ENCODE results near the gene GJB2. TPM values are rescaled to one million over a fixed set of nuclear protein-coding genes. Genes with fewer than 3 reads are reported as not detected.
A peak's percentile ranks its signal among the peaks of the same experiment; 100 is the strongest.

Gene GJB2
- total RNA-seq, 1 donor from 2014 or later = 0.23 TPM

DNA sequence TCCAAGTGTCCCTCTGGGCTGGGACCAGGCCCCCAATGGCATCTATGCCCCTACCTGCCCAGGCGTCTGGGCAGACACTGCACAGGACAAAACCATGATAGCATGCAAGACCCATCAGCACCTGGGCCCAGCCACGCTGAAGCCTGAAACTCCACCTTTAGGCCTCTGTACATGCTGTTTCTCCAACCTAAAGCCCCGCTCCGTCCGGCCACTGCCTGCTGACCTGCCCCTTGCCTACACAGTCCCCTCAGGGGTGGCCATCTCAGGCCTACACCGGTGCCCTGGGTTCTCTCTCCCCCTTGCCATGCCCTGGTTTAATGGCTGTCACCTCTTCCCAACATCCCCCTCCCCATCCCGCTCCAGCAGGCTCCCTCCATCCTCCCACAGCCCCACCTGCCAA is 47.2 kb downstream of the GJB2 start:
- H3K4me1 Mint-ChIP-seq (ENCODE audit: unreplicated experiment) = peaks cover 3% of the 10 kb centered on the region

DNA sequence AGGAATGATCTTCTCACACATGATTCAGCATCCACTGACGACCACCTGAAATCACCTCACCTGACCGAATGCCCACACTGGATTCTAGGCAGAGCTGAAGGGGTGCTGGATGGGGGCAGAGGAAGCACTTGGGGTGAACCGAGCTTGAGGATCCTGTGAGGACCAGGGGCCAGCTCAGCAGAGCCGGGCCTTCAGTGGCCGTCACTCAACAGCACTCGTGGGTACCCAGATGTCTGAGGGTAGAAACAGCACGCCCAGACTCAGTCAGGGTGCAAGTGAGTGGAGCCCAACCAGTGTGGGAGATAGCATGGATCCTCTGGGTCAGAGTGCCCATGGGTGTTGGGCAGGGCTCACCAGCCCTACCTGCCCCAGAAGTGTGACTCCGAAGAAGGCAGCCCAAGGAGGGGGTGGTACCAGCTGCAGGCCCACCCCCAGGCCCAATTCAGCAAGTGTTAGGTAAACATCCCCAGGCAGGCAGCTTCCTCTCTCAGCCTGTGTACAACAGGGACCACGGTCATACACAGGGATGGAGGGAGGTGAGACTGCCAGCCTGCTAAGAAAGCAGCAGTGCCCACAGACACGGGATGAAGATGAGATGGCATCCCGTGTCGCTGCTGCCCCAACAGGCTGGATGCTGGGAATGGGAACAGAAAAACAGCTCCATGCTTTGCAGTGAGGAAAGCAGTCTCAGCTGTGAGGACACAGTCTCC is 48.4 kb downstream of the GJB2 start:
- no peak for DNase-seq (ENCODE audit: low spot score)
- TF ChIP-seq CTCF (IDR thresholded peaks at IDR 0.05; ENCODE audit: unreplicated experiment) = no peak
- Mint-ChIP-seq H3K4me3 (ENCODE audit: unreplicated experiment) (no peak overlapping the region), H3K4me1 (ENCODE audit: unreplicated experiment) (peaks cover 3% of the 10 kb centered on the region), H3K27ac (ENCODE audit: unreplicated experiment) (no peak overlapping the region), H3K27me3 (ENCODE audit: unreplicated experiment) (peaks cover 8% of the 10 kb centered on the region), H3K36me3 (ENCODE audit: low read depth, unreplicated experiment) (peaks cover 5% of the 10 kb centered on the region), H3K9me3 (ENCODE audit: unreplicated experiment) (no peaks in the 10 kb centered on the region)

More for the DNA sequence above, 47.2 kb downstream of the GJB2 start:
- Mint-ChIP-seq H3K27me3 (ENCODE audit: unreplicated experiment) (peaks cover 16% of the 10 kb centered on the region), H3K27ac (ENCODE audit: unreplicated experiment) (no peak overlapping the region), H3K4me3 (ENCODE audit: unreplicated experiment) (no peak overlapping the region), H3K9me3 (ENCODE audit: unreplicated experiment) (no peaks in the 10 kb centered on the region), H3K36me3 (ENCODE audit: low read depth, unreplicated experiment) (peaks cover 5% of the 10 kb centered on the region)
- TF ChIP-seq CTCF (IDR thresholded peaks at IDR 0.05; ENCODE audit: unreplicated experiment) = no peak
- DNase-seq (ENCODE audit: low spot score) = no peak

DNA sequence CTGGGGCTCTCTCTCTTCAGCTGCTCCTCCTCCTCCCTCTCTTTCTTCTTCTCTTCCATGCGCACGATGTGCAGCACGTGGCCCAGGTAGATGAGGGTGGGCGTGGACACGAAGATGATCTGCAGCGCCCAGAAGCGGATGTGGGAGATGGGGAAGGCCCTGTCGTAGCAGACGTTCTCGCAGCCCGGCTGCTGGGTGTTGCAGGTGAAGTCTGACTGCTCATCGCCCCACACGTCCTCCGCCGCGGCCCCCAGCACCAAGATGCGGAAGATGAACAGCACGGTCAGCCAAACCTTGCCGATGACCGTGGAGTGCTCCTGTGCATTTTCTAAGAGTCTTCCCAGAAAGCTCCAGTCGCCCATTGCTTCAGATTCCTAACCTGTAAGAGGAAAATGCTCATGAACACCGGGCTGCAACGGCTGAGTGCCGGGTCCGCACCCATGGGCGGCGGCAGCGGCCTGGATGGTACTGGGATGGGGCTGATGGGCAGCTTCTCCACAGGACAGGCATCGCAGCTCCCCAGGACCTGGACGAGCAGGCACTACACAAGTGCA is 49.7 kb downstream of the GJB2 start:
- peaks cover 8% of the 10 kb centered on the region for H3K27me3 Mint-ChIP-seq (ENCODE audit: unreplicated experiment)
- peaks cover 5% of the 10 kb centered on the region for H3K36me3 Mint-ChIP-seq (ENCODE audit: low read depth, unreplicated experiment)
- H3K27ac Mint-ChIP-seq (ENCODE audit: unreplicated experiment) = peak overlapping the region; percentile 57
- no peak for DNase-seq (ENCODE audit: low spot score)
- peaks cover 3% of the 10 kb centered on the region for H3K4me1 Mint-ChIP-seq (ENCODE audit: unreplicated experiment)
- no peaks in the 10 kb centered on the region for H3K9me3 Mint-ChIP-seq (ENCODE audit: unreplicated experiment)
- TF ChIP-seq CTCF (IDR thresholded peaks at IDR 0.05; ENCODE audit: unreplicated experiment) = no peak
- no peak overlapping the region for H3K4me3 Mint-ChIP-seq (ENCODE audit: unreplicated experiment)

DNA sequence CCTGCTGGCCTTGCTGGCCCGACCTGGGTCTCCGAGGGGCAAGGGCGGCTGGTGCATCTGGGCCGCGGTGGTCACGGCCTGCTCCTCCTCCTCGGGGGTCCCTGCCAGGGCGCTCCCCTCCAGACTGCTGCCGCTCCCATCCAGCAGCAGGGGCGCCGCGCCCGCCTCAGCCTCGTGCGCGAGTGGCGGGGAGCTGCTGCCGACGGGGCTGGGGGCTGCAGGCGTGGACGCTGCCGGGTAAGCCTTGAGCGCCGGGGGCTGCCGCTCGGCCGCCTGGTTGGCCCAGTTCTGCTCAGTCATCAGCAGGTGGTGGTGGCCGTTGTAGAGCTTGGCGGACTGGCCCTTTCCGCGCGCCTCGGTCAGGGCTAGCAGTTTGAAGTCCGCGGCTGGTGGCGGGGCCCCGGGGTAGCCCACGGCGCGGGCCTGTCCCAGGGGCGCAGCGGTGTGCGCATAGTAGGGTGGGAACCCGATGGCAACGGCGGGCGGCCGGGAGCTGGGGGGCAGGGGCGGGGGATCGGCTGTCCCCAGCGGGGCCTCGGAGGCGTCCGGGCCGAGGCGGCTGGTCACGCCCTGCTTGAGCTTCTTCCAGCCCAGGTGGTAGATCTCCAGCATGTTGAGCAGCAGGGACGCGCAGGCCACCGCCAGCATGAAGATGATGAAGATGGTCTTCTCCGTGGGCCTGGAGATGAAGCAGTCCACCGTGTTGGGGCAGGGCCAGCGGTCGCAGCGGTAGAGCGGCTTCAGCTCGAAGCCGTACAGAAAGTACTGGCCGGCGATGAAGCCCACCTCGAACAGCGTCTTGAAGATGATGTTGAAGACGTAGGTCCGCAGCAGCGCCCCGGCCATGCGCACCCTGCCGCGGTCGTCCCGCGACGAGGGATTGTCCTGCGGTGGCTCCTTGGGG is 50.5 kb downstream of the GJB2 start:
- Mint-ChIP-seq H3K9me3 (ENCODE audit: unreplicated experiment) (no peaks in the 10 kb centered on the region), H3K4me3 (ENCODE audit: unreplicated experiment) (no peak overlapping the region), H3K36me3 (ENCODE audit: low read depth, unreplicated experiment) (peaks cover 5% of the 10 kb centered on the region), H3K27ac (ENCODE audit: unreplicated experiment) (no peak overlapping the region), H3K4me1 (ENCODE audit: unreplicated experiment) (peaks cover 3% of the 10 kb centered on the region), H3K27me3 (ENCODE audit: unreplicated experiment) (peaks cover 8% of the 10 kb centered on the region)
- no peak for TF ChIP-seq CTCF (IDR thresholded peaks at IDR 0.05; ENCODE audit: unreplicated experiment)
- no peak for DNase-seq (ENCODE audit: low spot score)
